WERI-Rb-1 (cell line): Measurements from ENCODE around the gene NHLRC3.

ENCODE experiments used
- DNase-seq: peaks from one replicate; pipeline ENCODE4 v3.0.0-alpha.2; 2020
- H3K27ac ChIP-seq: fragments of 250-450 bp; sonication (Bioruptor Pico); 2 replicates; pipeline ENCODE4 v1.5.1; 2020; ENCODE audit warnings: mild to moderate bottlenecking, moderate library complexity
- H3K27me3 ChIP-seq: fragments of 250-450 bp; sonication (Bioruptor Pico); 2 replicates; pipeline ENCODE4 v1.5.1; 2021; ENCODE audit warnings: mild to moderate bottlenecking, low read depth, moderate library complexity; ENCODE audit not compliant: insufficient read depth, severe bottlenecking
- H3K36me3 ChIP-seq: fragments of 250-450 bp; sonication (Bioruptor Pico); 2 replicates; pipeline ENCODE4 v1.5.1; 2020; ENCODE audit warnings: mild to moderate bottlenecking, moderate library complexity
- H3K4me3 ChIP-seq: 2 replicates; pipeline ENCODE4 v1.5.1; 2011; ENCODE audit warnings: low read depth, mild to moderate bottlenecking, control low read depth, low read length
- H3K9me3 ChIP-seq: fragments of 250-450 bp; sonication (Bioruptor Pico); 2 replicates; pipeline ENCODE4 v1.5.1; 2021; ENCODE audit warnings: mild to moderate bottlenecking, moderate library complexity; ENCODE audit not compliant: severe bottlenecking
- CTCF ChIP-seq: IDR thresholded peaks from 2 replicates; pipeline ENCODE4 v1.5.1; 2011; ENCODE audit warnings: low read depth, mild to moderate bottlenecking, control low read depth, inconsistent platforms, low read length

The NHLRC3 gene

GRCh38 chr13:39025433-39025839 lies 12.8 kb upstream of the NHLRC3 start:
- no peaks in the 10 kb centered on the region; the same call in none of the 2 replicates for H3K36me3 ChIP-seq
- H3K9me3 ChIP-seq: no peaks in the 10 kb centered on the region
- H3K4me3 ChIP-seq: no peak overlapping the region
- no peak for DNase-seq
- no peak overlapping the region for H3K27ac ChIP-seq
- no peak for TF ChIP-seq CTCF
- H3K27me3 ChIP-seq: no peaks in the 10 kb centered on the region

DNA sequence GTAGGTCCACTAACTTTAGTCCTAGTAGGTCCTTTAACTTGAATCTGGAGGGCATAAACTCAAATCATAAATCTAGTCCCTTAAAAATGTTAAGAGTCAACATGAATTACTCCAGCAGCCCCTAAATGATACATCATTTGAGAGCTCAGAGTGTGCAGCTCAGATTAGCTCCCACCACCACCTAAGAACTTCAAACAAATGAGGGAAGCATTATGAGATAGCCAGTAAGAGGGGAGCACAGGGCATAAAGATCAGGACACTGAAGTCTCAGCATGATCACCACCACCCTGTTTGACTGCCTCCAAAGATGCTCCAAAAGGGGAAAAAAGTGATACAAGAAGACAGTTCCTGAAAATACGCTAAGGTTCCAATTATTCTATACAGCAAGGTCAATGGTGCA lies 6.1 kb upstream of the NHLRC3 start:
- Histone ChIP-seq H3K27me3 (no peaks in the 10 kb centered on the region), H3K36me3 (no peaks in the 10 kb centered on the region), H3K9me3 (no peaks in the 10 kb centered on the region), H3K27ac (no peak overlapping the region), H3K4me3 (no peak overlapping the region)
- no peak for DNase-seq
- TF ChIP-seq CTCF: no peak

DNA sequence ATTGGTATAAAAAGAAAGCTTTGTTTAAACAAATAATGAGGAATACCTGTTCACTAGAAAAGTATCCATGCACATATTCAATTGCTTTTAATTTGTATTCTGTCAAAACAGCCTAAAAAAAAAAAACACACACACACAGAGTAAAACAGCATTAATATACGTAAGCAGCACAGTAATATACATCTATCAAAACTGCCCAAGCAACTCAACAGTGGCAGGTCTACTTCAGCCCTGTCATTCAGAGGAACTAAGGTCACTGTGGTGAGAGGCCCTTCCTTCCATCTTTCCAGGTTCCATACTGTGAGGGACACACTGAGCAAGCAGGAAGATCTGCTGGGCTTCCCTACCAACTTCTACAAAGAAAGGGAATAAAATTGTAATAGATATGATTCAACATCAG lies 4.2 kb upstream of the NHLRC3 start:
- no peak for DNase-seq
- Histone ChIP-seq H3K4me3 (no peak overlapping the region), H3K27me3 (no peaks in the 10 kb centered on the region), H3K36me3 (no peaks in the 10 kb centered on the region), H3K9me3 (no peaks in the 10 kb centered on the region), H3K27ac (no peak overlapping the region)
- TF ChIP-seq CTCF: no peak

GRCh38 chr13:39035204-39035603 lies 3.1 kb upstream of the NHLRC3 start:
- TF ChIP-seq CTCF: no peak
- H3K9me3 ChIP-seq: no peaks in the 10 kb centered on the region
- peaks cover under 1% of the 10 kb centered on the region; the same call in 1 of the 2 replicates for H3K36me3 ChIP-seq
- DNase-seq: no peak
- no peaks in the 10 kb centered on the region for H3K27me3 ChIP-seq
- H3K27ac ChIP-seq: no peak overlapping the region
- no peak overlapping the region for H3K4me3 ChIP-seq

DNA sequence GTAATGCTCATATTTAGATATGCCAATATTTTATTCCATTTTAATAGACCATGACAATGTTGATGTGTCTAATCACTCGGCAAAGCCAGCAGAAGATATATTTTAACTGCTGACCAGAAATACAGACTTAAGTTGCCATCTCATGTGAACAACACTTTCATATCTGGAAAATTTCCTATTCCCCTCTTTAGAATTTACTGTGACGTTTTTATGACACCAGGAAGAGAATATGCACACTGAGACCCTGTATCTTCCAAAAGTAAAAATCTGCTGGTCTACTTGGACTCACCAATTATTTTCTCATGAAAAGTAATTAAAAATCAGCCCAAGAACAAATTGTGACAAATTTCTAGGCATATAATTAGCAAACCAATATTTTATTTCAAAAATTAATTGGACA lies 2.5 kb upstream of the NHLRC3 start:
- DNase-seq: no peak

More for the DNA sequence above, 2.5 kb upstream of the NHLRC3 start:
- no peak for TF ChIP-seq CTCF
- H3K36me3 ChIP-seq: peaks cover 5% of the 10 kb centered on the region; the same call in 1 of the 2 replicates
- H3K27ac ChIP-seq: no peak overlapping the region
- no peaks in the 10 kb centered on the region for H3K9me3 ChIP-seq
- H3K27me3 ChIP-seq: no peaks in the 10 kb centered on the region
- H3K4me3 ChIP-seq: no peak overlapping the region
